GM20431 (cell line): ENCODE results near the gene ENAH.
"Not testable (repeated sequence)": the region's sequence is repeated elsewhere in the genome, so short reads cannot be mapped to it uniquely, and the experiment has no call there.

Source experiments
- in situ Hi-C: fragments of 300-500 bp; cut with MseI, MboI; formaldehyde crosslinking; loops from one replicate; pipeline ENCODE4 v1.15.0; 2020; ENCODE audit warnings: low sequenced_read_pairs; ENCODE audit not compliant: unreplicated experiment

Gene ENAH

GRCh38 chr1:225651376-225651871 lies 1.5 kb downstream of the ENAH start:
- in situ Hi-C loops, result no loop called here

- in situ Hi-C loops, result no loop called here
Measured at GRCh38 chr1:225650179-225650578, 2.7 kb downstream of the ENAH start.

- in situ Hi-C loops, result no loop called here
Measured at GRCh38 chr1:225645194-225645895, 7.6 kb downstream of the ENAH start.

- in situ Hi-C loops, result no loop called here
Measured at GRCh38 chr1:225644666-225645065, 8.3 kb downstream of the ENAH start.

GRCh38 chr1:225642177-225642576 lies 10.7 kb downstream of the ENAH start:
- in situ Hi-C loops, result no loop called here

DNA sequence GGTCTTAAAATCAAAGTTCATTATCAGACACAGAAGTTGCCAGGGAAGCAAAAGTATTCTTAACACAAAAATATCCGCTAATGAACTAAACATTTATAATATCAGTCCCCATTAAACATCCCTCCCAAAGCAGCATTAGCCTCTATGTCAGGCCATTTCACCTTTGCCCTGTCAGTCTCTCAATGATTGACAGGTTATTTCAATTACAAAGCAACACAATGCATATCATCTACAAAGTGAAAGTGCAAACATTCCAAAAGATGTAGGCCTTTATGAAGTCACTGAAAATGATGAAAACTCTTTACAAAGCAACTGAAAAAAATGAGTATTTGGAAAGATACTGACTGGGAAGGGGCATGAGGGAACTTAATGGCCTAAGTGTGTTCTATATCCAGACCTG lies 14.1 kb downstream of the ENAH start:
- in situ Hi-C loops, result no loop called here

DNA sequence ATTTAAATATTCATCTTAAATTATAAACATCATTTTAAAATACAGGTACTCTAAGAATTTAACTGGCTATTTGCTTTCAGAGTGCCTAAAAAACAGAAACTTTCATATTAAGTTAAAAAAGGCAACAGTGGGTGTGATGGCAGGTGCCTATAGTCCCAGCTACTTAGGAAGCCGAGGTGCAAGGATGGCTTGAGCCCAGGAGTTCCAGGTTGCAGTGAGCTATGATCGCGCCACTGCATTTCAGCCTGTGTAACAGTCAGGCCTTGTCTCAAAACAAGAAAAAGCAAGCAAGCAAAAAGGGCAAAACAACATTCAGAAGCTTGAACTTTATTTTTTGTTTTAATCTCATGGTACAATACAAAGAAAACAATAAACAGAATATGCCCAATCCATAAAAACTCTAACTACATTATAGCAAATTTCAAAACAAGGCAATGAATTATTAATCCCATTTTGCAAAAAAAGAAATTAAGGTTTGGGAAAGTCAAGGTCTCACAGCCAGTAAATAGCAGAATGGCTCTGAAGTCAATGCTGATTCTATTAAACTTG lies 15.2 kb downstream of the ENAH start:
- in situ Hi-C loops, result no loop called here

- in situ Hi-C loops, result not testable (repeated sequence)
Measured at GRCh38 chr1:225636992-225637391, 15.9 kb downstream of the ENAH start.

- in situ Hi-C loops, result no loop called here
Measured at GRCh38 chr1:225635649-225636048, 17.3 kb downstream of the ENAH start.

GRCh38 chr1:225632836-225633235 lies 20.1 kb downstream of the ENAH start:
- in situ Hi-C loops, result not testable (repeated sequence)

DNA sequence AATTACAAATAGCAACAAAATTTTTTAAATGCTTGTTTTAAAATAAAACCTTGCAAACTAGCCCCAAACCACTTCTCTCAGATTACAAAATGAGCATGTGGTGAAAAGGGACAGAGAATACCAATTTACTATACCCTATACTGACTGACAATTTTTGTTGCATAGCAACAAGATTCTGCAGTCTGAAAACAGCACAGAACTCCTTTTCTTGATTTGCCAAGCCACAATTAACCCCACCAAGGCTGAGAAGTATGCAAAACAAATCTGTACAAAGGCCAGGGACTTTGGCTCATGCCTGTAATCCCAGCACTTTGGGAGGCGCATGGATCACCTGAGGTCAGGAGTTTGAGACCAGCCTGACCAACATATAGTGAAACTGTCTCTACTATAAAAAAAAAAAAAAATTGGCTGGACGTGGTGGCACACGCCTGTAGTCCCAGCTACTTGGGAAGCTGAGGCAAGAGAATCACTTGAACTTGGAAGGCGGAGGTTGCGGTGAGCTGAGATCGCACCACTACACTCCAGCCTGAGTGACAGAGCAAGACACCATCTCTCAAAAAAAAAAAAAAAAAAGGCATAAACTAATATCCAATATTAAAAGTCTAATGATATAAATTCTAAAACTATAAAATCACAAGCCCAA lies 21.8 kb downstream of the ENAH start:
- in situ Hi-C loops, result no loop called here

DNA sequence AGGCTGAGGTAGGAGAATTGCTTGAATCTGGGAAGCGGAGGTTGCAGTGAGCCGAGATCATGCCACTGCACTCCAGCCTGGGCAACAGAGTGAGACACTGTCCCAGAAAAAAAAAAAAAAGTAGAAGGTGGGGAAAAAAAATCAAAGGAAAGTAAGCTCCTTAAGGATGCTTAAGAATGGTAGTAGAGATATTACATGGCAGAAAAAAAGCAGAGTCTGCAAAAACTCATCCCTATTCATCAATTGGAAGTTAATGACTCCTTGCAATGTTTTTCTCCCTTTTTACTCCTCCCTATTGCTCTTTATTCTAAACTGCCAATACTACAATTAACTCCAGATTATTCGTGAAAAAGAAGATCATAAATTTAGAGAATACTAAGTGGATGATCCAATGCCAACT lies 23.4 kb downstream of the ENAH start:
- in situ Hi-C loops, result no loop called here

GRCh38 chr1:225628794-225629193 lies 24.1 kb downstream of the ENAH start:
- in situ Hi-C loops, result not testable (repeated sequence)

DNA sequence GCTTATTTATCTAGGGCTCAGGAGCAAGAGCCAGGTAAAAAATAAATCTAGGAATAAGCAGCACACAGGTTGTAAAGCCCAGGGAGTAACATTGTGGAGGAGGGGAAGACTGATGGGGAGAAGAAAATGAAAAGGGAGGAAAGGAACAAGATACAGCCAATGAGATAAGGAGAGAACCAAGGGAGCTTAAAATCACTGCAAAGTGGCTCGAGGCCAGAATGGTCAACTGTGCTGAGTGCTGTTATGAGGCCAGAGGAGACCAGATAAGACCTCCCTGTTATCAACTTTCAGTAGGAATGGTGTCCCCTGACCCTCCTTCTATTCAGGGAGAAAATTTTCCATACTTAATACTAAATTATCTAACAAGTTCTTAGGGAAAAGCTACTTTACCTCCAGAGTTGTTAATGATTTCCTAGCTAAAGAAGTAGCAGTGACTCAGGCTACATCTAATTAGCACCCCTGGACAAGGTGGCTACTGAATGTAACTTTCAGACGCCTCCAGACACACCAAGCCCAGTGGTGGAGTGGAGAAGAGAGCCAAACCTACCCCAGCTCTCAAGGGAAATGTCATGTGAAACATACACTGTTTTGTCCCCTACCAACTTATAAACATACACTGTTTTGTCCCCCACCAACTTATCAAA lies 25.5 kb downstream of the ENAH start:
- in situ Hi-C loops, result no loop called here

GRCh38 chr1:225626698-225627097 lies 26.2 kb downstream of the ENAH start:
- in situ Hi-C loops, result no loop called here

- in situ Hi-C loops, result no loop called here
Measured at GRCh38 chr1:225617956-225618355, 35.0 kb downstream of the ENAH start.

GRCh38 chr1:225617479-225617878 lies 35.4 kb downstream of the ENAH start:
- in situ Hi-C loops, result no loop called here

DNA sequence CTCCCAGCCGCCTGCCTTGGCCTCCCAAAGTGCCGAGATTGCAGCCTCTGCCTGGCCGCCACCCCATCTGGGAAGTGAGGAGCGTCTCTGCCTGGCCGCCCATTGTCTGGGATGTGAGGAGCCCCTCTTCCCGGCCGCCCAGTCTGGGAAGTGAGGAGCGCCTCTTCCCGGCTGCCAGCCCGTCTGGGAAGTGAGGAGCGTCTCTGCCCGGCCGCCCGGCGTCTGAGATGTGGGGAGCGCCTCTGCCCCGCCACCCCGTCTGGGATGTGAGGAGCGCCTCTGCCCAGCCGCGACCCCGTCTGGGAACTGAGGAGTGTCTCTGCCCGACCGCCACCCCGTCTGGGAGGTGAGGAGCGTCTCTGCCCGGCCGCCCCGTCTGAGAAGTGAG lies 37.5 kb downstream of the ENAH start:
- in situ Hi-C loops, result not testable (repeated sequence)

GRCh38 chr1:225613006-225613405 lies 39.9 kb downstream of the ENAH start:
- in situ Hi-C loops, result no loop called here

GRCh38 chr1:225612287-225612686 lies 40.6 kb downstream of the ENAH start:
- in situ Hi-C loops, result no loop called here
